H9 (cell line): ENCODE measurements around the gene SHISA9. TPM values are rescaled to one million over a fixed set of nuclear protein-coding genes. Genes with fewer than 3 reads are reported as not detected.
A peak's percentile ranks its signal among the peaks of the same experiment; 100 is the strongest.

Experiments
- DNase-seq: peaks from one replicate; pipeline ENCODE4 v3.0.0-alpha.2; 2017
- H2AFZ ChIP-seq: one replicate; pipeline ENCODE4 v1.6.1; 2013; ENCODE audit warnings: mild to moderate bottlenecking, low read length, control low read depth, moderate library complexity
- H2AK5ac ChIP-seq: 2 replicates; pipeline ENCODE4 v1.6.1; 2013; ENCODE audit warnings: low read length, control low read depth, mixed read lengths; ENCODE audit not compliant: insufficient read length
- H2BK120ac ChIP-seq: one replicate; pipeline ENCODE4 v1.6.1; 2013; ENCODE audit warnings: low read depth, mild to moderate bottlenecking, low read length, control low read depth, inconsistent platforms; ENCODE audit not compliant: poor library complexity, severe bottlenecking
- H2BK12ac ChIP-seq: 2 replicates; pipeline ENCODE4 v1.6.1; 2013; ENCODE audit warnings: low read length, control low read depth, mixed read lengths, low read depth; ENCODE audit not compliant: insufficient read length
- H2BK15ac ChIP-seq: 2 replicates; pipeline ENCODE4 v1.6.1; 2013; ENCODE audit warnings: low read depth, low read length, control low read depth
- H2BK20ac ChIP-seq: one replicate; pipeline ENCODE4 v1.6.1; 2013; ENCODE audit warnings: low read depth, mild to moderate bottlenecking, low read length, control low read depth, inconsistent platforms; ENCODE audit not compliant: poor library complexity, severe bottlenecking
- H2BK5ac ChIP-seq: 2 replicates; pipeline ENCODE4 v1.6.1; 2013; ENCODE audit warnings: low read length, control low read depth, mixed read lengths; ENCODE audit not compliant: insufficient read length
- H3K14ac ChIP-seq: 2 replicates; pipeline ENCODE4 v1.6.1; 2013; ENCODE audit warnings: low read length, control low read depth; ENCODE audit not compliant: insufficient read depth
- H3K18ac ChIP-seq: 2 replicates; pipeline ENCODE4 v1.6.1; 2013; ENCODE audit warnings: low read depth, mild to moderate bottlenecking, mixed read lengths, low read length, control low read depth; ENCODE audit not compliant: insufficient read length
- H3K23ac ChIP-seq: 2 replicates; pipeline ENCODE4 v1.6.1; 2013; ENCODE audit warnings: low read length, control low read depth, mixed read lengths, low read depth; ENCODE audit not compliant: insufficient read length
- H3K23me2 ChIP-seq: 2 replicates; pipeline ENCODE4 v1.6.1; 2013; ENCODE audit warnings: low read depth, mild to moderate bottlenecking, mixed read lengths, low read length, control low read depth; ENCODE audit not compliant: insufficient read length, poor library complexity, severe bottlenecking
- H3K27ac ChIP-seq: 2 replicates; pipeline ENCODE4 v1.5.1; 2013; ENCODE audit warnings: low read length, control low read depth, mixed read lengths, low read depth; ENCODE audit not compliant: insufficient read length
- H3K27me3 ChIP-seq: 2 replicates; pipeline ENCODE4 v1.6.1; 2013; ENCODE audit warnings: low read length, control low read depth, inconsistent platforms; ENCODE audit not compliant: insufficient read depth
- H3K4ac ChIP-seq: 2 replicates; pipeline ENCODE4 v1.6.1; 2013; ENCODE audit warnings: low read depth, mild to moderate bottlenecking, control low read depth, inconsistent platforms, low read length, moderate library complexity
- H3K4me1 ChIP-seq: 2 replicates; pipeline ENCODE4 v1.6.1; 2013; ENCODE audit warnings: low read length, control low read depth, inconsistent platforms; ENCODE audit not compliant: insufficient read depth
- H3K4me2 ChIP-seq: 2 replicates; pipeline ENCODE4 v1.6.1; 2013; ENCODE audit warnings: low read length, control low read depth, mixed read lengths; ENCODE audit not compliant: insufficient read length, insufficient read depth
- H3K56ac ChIP-seq: 2 replicates; pipeline ENCODE4 v1.6.1; 2013; ENCODE audit warnings: low read depth, mild to moderate bottlenecking, mixed read lengths, low read length, control low read depth; ENCODE audit not compliant: insufficient read length
- H3K79me1 ChIP-seq: 2 replicates; pipeline ENCODE4 v1.6.1; 2013; ENCODE audit warnings: low read depth, mild to moderate bottlenecking, moderate library complexity, low read length, control low read depth, inconsistent platforms; ENCODE audit not compliant: insufficient read depth, poor library complexity, severe bottlenecking
- H3K79me2 ChIP-seq: 2 replicates; pipeline ENCODE4 v1.6.1; 2013; ENCODE audit warnings: low read length, control low read depth, inconsistent platforms; ENCODE audit not compliant: insufficient read depth
- H3K9ac ChIP-seq: 2 replicates; pipeline ENCODE4 v1.6.1; 2013; ENCODE audit warnings: low read length, control low read depth, mixed read lengths; ENCODE audit not compliant: insufficient read length; ENCODE audit errors: extremely low read depth
- H3K9me3 ChIP-seq: one replicate; pipeline ENCODE4 v1.6.1; 2013; ENCODE audit warnings: low read depth, low read length, inconsistent platforms; ENCODE audit not compliant: control insufficient read depth
- H3T11ph ChIP-seq: one replicate; pipeline ENCODE4 v1.6.1; 2013; ENCODE audit warnings: mild to moderate bottlenecking, low read length, control low read depth, inconsistent platforms
- H4K20me1 ChIP-seq: one replicate; pipeline ENCODE4 v1.6.1; 2013; ENCODE audit not compliant: control insufficient read depth, insufficient read length, insufficient read depth
- H4K5ac ChIP-seq: 2 replicates; pipeline ENCODE4 v1.6.1; 2013; ENCODE audit warnings: low read depth, mild to moderate bottlenecking, mixed read lengths, low read length, control low read depth; ENCODE audit not compliant: insufficient read length
- H4K8ac ChIP-seq: replicated peaks from 2 replicates; pipeline ENCODE4 v1.6.1; 2013; ENCODE audit warnings: low read length, control low read depth, mixed read lengths, low read depth; ENCODE audit not compliant: insufficient read length
- H4K91ac ChIP-seq: 2 replicates; pipeline ENCODE4 v1.6.1; 2013; ENCODE audit warnings: low read depth, mild to moderate bottlenecking, moderate library complexity, mixed read lengths, low read length, control low read depth; ENCODE audit not compliant: insufficient read length
- H3K27ac Mint-ChIP-seq, 3 experiments: 2 replicates in 2 of 3; 3 replicates in 1 of 3; pipeline ENCODE4 v1.8.0; 2020 to 2021; ENCODE audit warnings: mixed read lengths in 3 of 3, mild to moderate bottlenecking in 1 of 3, moderate library complexity in 1 of 3
- H3K27me3 Mint-ChIP-seq: 2 replicates; pipeline ENCODE4 v1.8.0; 2021; ENCODE audit warnings: low read depth, mild to moderate bottlenecking, moderate library complexity, mixed read lengths
- H3K36me3 Mint-ChIP-seq, 3 experiments: 2 replicates in 2 of 3; 3 replicates in 1 of 3; pipeline ENCODE4 v1.8.0; 2020 to 2021; ENCODE audit warnings: low read depth in 3 of 3, mixed read lengths in 3 of 3; ENCODE audit not compliant: insufficient read depth in 1 of 3
- H3K4me1 Mint-ChIP-seq, 2 experiments: 2 replicates each; pipeline ENCODE4 v1.8.0; 2020; ENCODE audit warnings: mixed read lengths in 2 of 2
- H3K4me3 Mint-ChIP-seq, 2 experiments: 2 replicates in 1 of 2; 3 replicates in 1 of 2; pipeline ENCODE4 v1.8.0; 2020 to 2021; ENCODE audit warnings: mild to moderate bottlenecking in 2 of 2, mixed read lengths in 2 of 2, moderate library complexity in 1 of 2
- H3K9me3 Mint-ChIP-seq, 2 experiments: 2 replicates in 1 of 2; 3 replicates in 1 of 2; pipeline ENCODE4 v1.8.0; 2020; ENCODE audit warnings: mild to moderate bottlenecking in 2 of 2, mixed read lengths in 2 of 2, moderate library complexity in 1 of 2
- WGBS: extraction: QIAGEN DNeasy Blood & Tissue Kit; methylation state at CpG from one replicate; pipeline ENCODE4 v1.1.7; 2013; ENCODE audit warnings: missing lambda C conversion rate, low lambda C conversion rate, mixed read lengths; ENCODE audit not compliant: insufficient read length; ENCODE audit errors: extremely low coverage; 5-methylcytosine and 5-hydroxymethylcytosine counted together
- total RNA-seq: library from RNA; stranded (reverse); gene quantifications from 2 replicates; pipeline ENCODE4 v1.2.1, GENCODE V29; 2021
- TF ChIP-seq, protein P1 (sequence below): fragments of 200-600 bp; sonication (generic); conservative IDR thresholded peaks from 3 replicates; pipeline ENCODE4 v1.8.0; 2021; ENCODE audit warnings: antibody characterized with exemption, mild to moderate bottlenecking

Gene SHISA9
- total RNA-seq, 1 experiment from 2014 or later: 7.0 TPM

DNA sequence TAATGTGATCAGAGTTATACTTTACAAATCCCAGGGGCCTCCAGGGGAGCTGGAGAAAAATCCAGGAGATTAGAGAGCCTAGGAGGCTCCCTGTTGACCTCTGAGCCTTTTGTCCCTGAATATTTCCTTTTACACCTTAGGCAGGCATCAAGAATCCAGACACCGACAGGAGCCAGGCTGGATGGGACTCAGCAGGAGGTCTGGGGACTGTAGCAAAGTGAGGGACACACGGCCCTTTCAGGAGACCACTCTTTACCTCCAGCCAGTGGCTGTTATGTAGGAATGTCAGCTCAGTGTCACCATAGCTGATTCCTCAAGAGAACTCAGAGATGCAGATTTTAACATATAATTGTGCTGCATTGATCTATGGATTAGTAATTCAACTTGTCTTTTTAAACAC is 198.4 kb downstream of the SHISA9 start:
- Histone ChIP-seq H3K4ac (no peak overlapping the region), H2BK5ac (no peak overlapping the region), H3K27me3 (no peaks in the 10 kb centered on the region), H3K18ac (no peak overlapping the region), H3K4me2 (no peak overlapping the region), H2BK120ac (no peak overlapping the region), H3K56ac (no peak overlapping the region), H2BK15ac (no peak overlapping the region), H2BK12ac (no peak overlapping the region), H3K79me1 (no peaks in the 10 kb centered on the region), H3K23me2 (no peaks in the 10 kb centered on the region), H3K79me2 (no peaks in the 10 kb centered on the region), H3K27ac (no peak overlapping the region), H2AFZ (no peak overlapping the region), H3K4me1 (peaks cover 3% of the 10 kb centered on the region), H3K9me3 (no peaks in the 10 kb centered on the region), H2AK5ac (no peak overlapping the region), H3K23ac (no peak overlapping the region), H4K5ac (no peak overlapping the region), H3K14ac (no peak overlapping the region), H4K20me1 (no peaks in the 10 kb centered on the region), H2BK20ac (no peak overlapping the region), H4K91ac (no peak overlapping the region), H3T11ph (no peak overlapping the region), H3K9ac (no peak overlapping the region), H4K8ac (no peak overlapping the region)
- Mint-ChIP-seq H3K27ac (peak overlapping the region in 1 of 3 experiments; percentile 63; a peak in 1 of 7 replicates), H3K27me3 (no peaks in the 10 kb centered on the region; the same call in 1 of the 2 replicates), H3K9me3 (peaks cover 7 to 11% of the 10 kb centered on the region in 2 experiments), H3K4me3 (no peak overlapping the region), H3K4me1 (peaks cover 23 to 36% of the 10 kb centered on the region in 2 experiments), H3K36me3 (peaks cover 3 to 14% (median 12%) of the 10 kb centered on the region in 3 experiments; a peak in 6 of 7 replicates)
- TF ChIP-seq, protein P1, sequence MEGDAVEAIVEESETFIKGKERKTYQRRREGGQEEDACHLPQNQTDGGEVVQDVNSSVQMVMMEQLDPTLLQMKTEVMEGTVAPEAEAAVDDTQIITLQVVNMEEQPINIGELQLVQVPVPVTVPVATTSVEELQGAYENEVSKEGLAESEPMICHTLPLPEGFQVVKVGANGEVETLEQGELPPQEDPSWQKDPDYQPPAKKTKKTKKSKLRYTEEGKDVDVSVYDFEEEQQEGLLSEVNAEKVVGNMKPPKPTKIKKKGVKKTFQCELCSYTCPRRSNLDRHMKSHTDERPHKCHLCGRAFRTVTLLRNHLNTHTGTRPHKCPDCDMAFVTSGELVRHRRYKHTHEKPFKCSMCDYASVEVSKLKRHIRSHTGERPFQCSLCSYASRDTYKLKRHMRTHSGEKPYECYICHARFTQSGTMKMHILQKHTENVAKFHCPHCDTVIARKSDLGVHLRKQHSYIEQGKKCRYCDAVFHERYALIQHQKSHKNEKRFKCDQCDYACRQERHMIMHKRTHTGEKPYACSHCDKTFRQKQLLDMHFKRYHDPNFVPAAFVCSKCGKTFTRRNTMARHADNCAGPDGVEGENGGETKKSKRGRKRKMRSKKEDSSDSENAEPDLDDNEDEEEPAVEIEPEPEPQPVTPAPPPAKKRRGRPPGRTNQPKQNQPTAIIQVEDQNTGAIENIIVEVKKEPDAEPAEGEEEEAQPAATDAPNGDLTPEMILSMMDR: no peak
- WGBS: no CpG with 5 or more reads among the region's 2 CpGs
- peak; percentile 60 for DNase-seq
